Measurements from ENCODE around the gene PANX1. TPM values are rescaled to one million over a fixed set of nuclear protein-coding genes. Genes with fewer than 3 reads are reported as not detected.

The PANX1 gene
- polyA plus RNA-seq, 1 donor (not counting 4 experiments of a cell fraction or from before 2014, with no cell fraction given), result 58.5 TPM

- TF ChIP-seq EZH2 (IDR thresholded peaks at IDR 0.05; ENCODE audit: low read length), result no peak
- TF ChIP-seq, protein P1, sequence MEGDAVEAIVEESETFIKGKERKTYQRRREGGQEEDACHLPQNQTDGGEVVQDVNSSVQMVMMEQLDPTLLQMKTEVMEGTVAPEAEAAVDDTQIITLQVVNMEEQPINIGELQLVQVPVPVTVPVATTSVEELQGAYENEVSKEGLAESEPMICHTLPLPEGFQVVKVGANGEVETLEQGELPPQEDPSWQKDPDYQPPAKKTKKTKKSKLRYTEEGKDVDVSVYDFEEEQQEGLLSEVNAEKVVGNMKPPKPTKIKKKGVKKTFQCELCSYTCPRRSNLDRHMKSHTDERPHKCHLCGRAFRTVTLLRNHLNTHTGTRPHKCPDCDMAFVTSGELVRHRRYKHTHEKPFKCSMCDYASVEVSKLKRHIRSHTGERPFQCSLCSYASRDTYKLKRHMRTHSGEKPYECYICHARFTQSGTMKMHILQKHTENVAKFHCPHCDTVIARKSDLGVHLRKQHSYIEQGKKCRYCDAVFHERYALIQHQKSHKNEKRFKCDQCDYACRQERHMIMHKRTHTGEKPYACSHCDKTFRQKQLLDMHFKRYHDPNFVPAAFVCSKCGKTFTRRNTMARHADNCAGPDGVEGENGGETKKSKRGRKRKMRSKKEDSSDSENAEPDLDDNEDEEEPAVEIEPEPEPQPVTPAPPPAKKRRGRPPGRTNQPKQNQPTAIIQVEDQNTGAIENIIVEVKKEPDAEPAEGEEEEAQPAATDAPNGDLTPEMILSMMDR (optimal IDR thresholded peaks at IDR 0.05 in 1 of 3, IDR thresholded peaks at IDR 0.05 in 1 of 3, conservative IDR thresholded peaks at IDR 0.05 in 1 of 3; ENCODE audit: extremely low read depth in 1 of 3, insufficient read depth in 2 of 3, low read length in 3 of 3), result no peak
- Histone ChIP-seq H3K27me3 (ENCODE audit: control insufficient read depth, extremely low read depth, insufficient read depth, low read length) (no peaks in the 10 kb centered on the region), H3K4me1 (ENCODE audit: control insufficient read depth, extremely low read depth, insufficient read depth, low read length) (no peaks in the 10 kb centered on the region), H3K36me3 (ENCODE audit: control insufficient read depth in 2 of 2, extremely low read depth in 1 of 2, insufficient read depth in 2 of 2, low read length in 2 of 2) (no peaks in the 10 kb centered on the region), H3K9me3 (ENCODE audit: control insufficient read depth, low read depth, low read length) (no peaks in the 10 kb centered on the region), H3K4me3 (ENCODE audit: control insufficient read depth in 2 of 3, extremely low read depth in 1 of 3, insufficient read depth in 2 of 3, low read depth in 1 of 3, low read length in 3 of 3) (no peak overlapping the region), H3K4me2 (ENCODE audit: control insufficient read depth, extremely low read depth, insufficient read depth, low read depth, low read length) (no peak overlapping the region), H2AFZ (ENCODE audit: control insufficient read depth, low read length) (no peak overlapping the region), H3K9ac (ENCODE audit: control insufficient read depth, extremely low read depth, insufficient read depth, low read length) (no peak overlapping the region), H3K27ac (ENCODE audit: control insufficient read depth, insufficient read depth, low read length) (no peak overlapping the region), H4K20me1 (ENCODE audit: control insufficient read depth, extremely low read depth, insufficient read depth, low read length) (no peaks in the 10 kb centered on the region), H3K79me2 (ENCODE audit: control insufficient read depth, insufficient read depth, low read length) (no peaks in the 10 kb centered on the region), H3K9me1 (ENCODE audit: control insufficient read depth, extremely low read depth, insufficient read depth, low read length) (no peaks in the 10 kb centered on the region)
- dilution Hi-C loops (cut with MboI; ENCODE audit: extremely low pct_ligation_motif_present, low sequenced_read_pairs), result no loop called here
- DNase-seq (ENCODE audit: low read depth, low spot score) (no peak), FAIRE-seq (no peak)
These were observed 84.3 kb downstream of the PANX1 start for GRCh38 chr11:94212898-94213297.

DNA sequence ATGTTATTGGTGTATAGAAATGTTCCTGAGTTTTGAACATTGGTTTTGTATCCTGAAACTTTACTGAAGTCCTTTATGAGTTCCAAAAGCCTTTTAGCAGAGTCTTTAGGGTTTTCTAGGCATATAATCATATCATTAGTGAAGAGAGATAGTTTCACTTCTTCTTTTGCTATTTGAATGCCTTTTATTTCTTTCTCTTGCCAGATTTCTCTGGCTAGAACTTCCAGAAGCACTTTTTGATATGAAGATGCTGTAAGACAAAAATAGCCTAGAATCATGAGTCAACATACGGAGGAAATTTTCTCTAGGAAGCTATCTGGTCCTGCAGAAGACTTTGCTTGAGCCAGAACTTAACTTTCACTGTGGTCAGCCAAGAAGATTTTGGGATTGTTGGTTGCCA, 89.1 kb downstream of the PANX1 start:
- Histone ChIP-seq H3K27ac (ENCODE audit: control insufficient read depth, insufficient read depth, low read length) (no peak overlapping the region), H3K9ac (ENCODE audit: control insufficient read depth, extremely low read depth, insufficient read depth, low read length) (no peak overlapping the region), H3K27me3 (ENCODE audit: control insufficient read depth, extremely low read depth, insufficient read depth, low read length) (no peaks in the 10 kb centered on the region), H2AFZ (ENCODE audit: control insufficient read depth, low read length) (no peak overlapping the region), H3K9me1 (ENCODE audit: control insufficient read depth, extremely low read depth, insufficient read depth, low read length) (no peaks in the 10 kb centered on the region), H3K4me2 (ENCODE audit: control insufficient read depth, extremely low read depth, insufficient read depth, low read depth, low read length) (no peak overlapping the region), H3K9me3 (ENCODE audit: control insufficient read depth, low read depth, low read length) (peaks cover 3% of the 10 kb centered on the region), H3K4me1 (ENCODE audit: control insufficient read depth, extremely low read depth, insufficient read depth, low read length) (no peaks in the 10 kb centered on the region), H3K79me2 (ENCODE audit: control insufficient read depth, insufficient read depth, low read length) (no peaks in the 10 kb centered on the region), H3K4me3 (ENCODE audit: control insufficient read depth in 2 of 3, extremely low read depth in 1 of 3, insufficient read depth in 2 of 3, low read depth in 1 of 3, low read length in 3 of 3) (no peak overlapping the region), H3K36me3 (ENCODE audit: control insufficient read depth in 2 of 2, extremely low read depth in 1 of 2, insufficient read depth in 2 of 2, low read length in 2 of 2) (no peaks in the 10 kb centered on the region), H4K20me1 (ENCODE audit: control insufficient read depth, extremely low read depth, insufficient read depth, low read length) (no peaks in the 10 kb centered on the region)
- DNase-seq (ENCODE audit: low read depth, low spot score) (no peak), FAIRE-seq (no peak)
- dilution Hi-C loops (cut with MboI; ENCODE audit: extremely low pct_ligation_motif_present, low sequenced_read_pairs), result no loop called here
- TF ChIP-seq, protein P1 (optimal IDR thresholded peaks at IDR 0.05 in 1 of 3, IDR thresholded peaks at IDR 0.05 in 1 of 3, conservative IDR thresholded peaks at IDR 0.05 in 1 of 3; ENCODE audit: extremely low read depth in 1 of 3, insufficient read depth in 2 of 3, low read length in 3 of 3), result no peak
- TF ChIP-seq EZH2 (IDR thresholded peaks at IDR 0.05; ENCODE audit: low read length), result no peak

Data from keratinocyte (primary cell).